Testis (tissue), 3 donors: Measurements from ENCODE around the gene ITPKC. TPM values are rescaled to one million over a fixed set of nuclear protein-coding genes. Genes with fewer than 3 reads are reported as not detected.

Experiments
- DNase-seq: peaks from one replicate; pipeline ENCODE4 v3.0.0-alpha.2; 2019
- H3K27ac ChIP-seq, 2 donors: fragments of 200-600 bp; sonication (generic); one replicate each; pipeline ENCODE4 v1.5.1; 2019
- H3K27me3 ChIP-seq: fragments of 200-600 bp; sonication (generic); one replicate; pipeline ENCODE4 v1.5.1; 2019
- H3K36me3 ChIP-seq: fragments of 200-600 bp; sonication (generic); one replicate; pipeline ENCODE4 v1.5.1; 2017; ENCODE audit warnings: low read depth; ENCODE audit errors: missing control alignments
- H3K4me1 ChIP-seq: fragments of 200-600 bp; sonication (generic); one replicate; pipeline ENCODE4 v1.5.1; 2019
- H3K4me3 ChIP-seq, 2 donors: fragments of 200-600 bp; sonication (generic); one replicate each; pipeline ENCODE4 v1.5.1; 2017 to 2019
- H3K9me3 ChIP-seq: fragments of 200-600 bp; sonication (generic); one replicate; pipeline ENCODE4 v1.5.1; 2017
- CTCF ChIP-seq, 3 experiments: fragments of 450-650 bp in 2 of 3; fragments of 200-600 bp in 1 of 3; sonication (generic) in 1 of 3; IDR thresholded peaks; one replicate each; pipeline ENCODE4 v1.5.1; 2016 to 2019; ENCODE audit warnings: antibody characterized with exemption in 3 of 3, mild to moderate bottlenecking in 2 of 3, moderate library complexity in 1 of 3
- POLR2A ChIP-seq: fragments of 450-650 bp; IDR thresholded peaks from one replicate; pipeline ENCODE4 v1.6.1; 2017; ENCODE audit warnings: antibody characterized with exemption, mild to moderate bottlenecking, moderate library complexity
- WGBS, 2 donors: methylation state at CpG; one replicate each; pipeline ENCODE4 v1.1.5; 2018; 5-methylcytosine and 5-hydroxymethylcytosine counted together
- intact Hi-C: fragments of 100-400 bp; cut with DNase I; formaldehyde crosslinking; loops from one replicate; pipeline ENCODE4 v1.15.1; 2023; ENCODE audit warnings: low total_unique reads
- polyA plus RNA-seq: library from polyadenylated mRNA; stranded (reverse); fragments of 350-450 nt; fragmentation: Illumina TruSeq; extraction: RNeasy Lipid Tissue Mini Kit (QIAGEN cat#74804); gene quantifications from one replicate; pipeline ENCODE4 v1.2.3, GENCODE V29; 2014; ENCODE audit warnings: low read depth, low replicate concordance; ENCODE audit not compliant: insufficient read depth
- total RNA-seq, 2 donors: library from RNA; depleted of rRNA; stranded (reverse); fragments of >200 nt; gene quantifications; one replicate each; pipeline ENCODE4 v1.2.3, GENCODE V29; 2016

The ITPKC gene
- total and polyA plus RNA-seq, 3 donors from 2014 or later = 11.6 to 20.8 (median 19.2) TPM

GRCh38 chr19:40709817-40710216 lies 7.1 kb upstream of the ITPKC start:
- no peak overlapping the region for H3K4me3 ChIP-seq
- TF ChIP-seq CTCF (IDR thresholded peaks at IDR 0.05) = no peak
- no peak for TF ChIP-seq POLR2A
- H3K36me3 ChIP-seq = no peaks in the 10 kb centered on the region
- intact Hi-C loops = no loop called here
- H3K9me3 ChIP-seq = no peaks in the 10 kb centered on the region
- H3K4me1 ChIP-seq = peaks cover 7% of the 10 kb centered on the region
- H3K27me3 ChIP-seq = no peaks in the 10 kb centered on the region
- H3K27ac ChIP-seq = no peak overlapping the region
- WGBS, 2 donors = 88 to 90% methylated on average over 5 of the region's 5 CpGs
- no peak for DNase-seq

- H3K9me3 ChIP-seq = no peaks in the 10 kb centered on the region
- peak overlapping the region; percentile 90 to 98 for H3K27ac ChIP-seq
- 77 to 90% methylated on average over 7 to 11 of the region's 11 CpGs for WGBS, 2 donors
- no peak for TF ChIP-seq CTCF (IDR thresholded peaks at IDR 0.05)
- TF ChIP-seq POLR2A = no peak
- H3K36me3 ChIP-seq = no peaks in the 10 kb centered on the region
- no peak overlapping the region for H3K4me3 ChIP-seq
- peaks cover 23% of the 10 kb centered on the region for H3K4me1 ChIP-seq
- DNase-seq = no peak
- no peaks in the 10 kb centered on the region for H3K27me3 ChIP-seq
- intact Hi-C loops = no loop called here
Measured at GRCh38 chr19:40713939-40714338, 3.0 kb upstream of the ITPKC start.

- H3K27me3 ChIP-seq = no peaks in the 10 kb centered on the region
- intact Hi-C loops = loop anchor here (5.0 kb wide), 1 partner anchor 52 kb away; no protein-coding TSS in a partner anchor
- peak overlapping the region; percentile 90 to 98 for H3K27ac ChIP-seq
- peak overlapping the region; percentile 41 to 73 for H3K4me3 ChIP-seq
- peak in 1 of 3 experiments; percentile 18 for TF ChIP-seq CTCF (IDR thresholded peaks at IDR 0.05)
- TF ChIP-seq POLR2A = no peak
- no peaks in the 10 kb centered on the region for H3K9me3 ChIP-seq
- 1% methylated on average over 31 of the region's 31 CpGs for WGBS, 2 donors
- peaks cover 27% of the 10 kb centered on the region for H3K4me1 ChIP-seq
- DNase-seq = peak; percentile 97
- H3K36me3 ChIP-seq = no peaks in the 10 kb centered on the region
Measured at GRCh38 chr19:40714441-40715299, 2.2 kb upstream of the ITPKC start.

GRCh38 chr19:40716031-40716481 lies 856 bp upstream of the ITPKC start:
- peak overlapping the region; percentile 90 to 98 for H3K27ac ChIP-seq
- peak overlapping the region; percentile 73 to 87 for H3K4me3 ChIP-seq
- DNase-seq = no peak
- WGBS, 2 donors = 1 to 2% methylated on average over 8 of the region's 8 CpGs
- no peaks in the 10 kb centered on the region for H3K36me3 ChIP-seq
- H3K4me1 ChIP-seq = peaks cover 40% of the 10 kb centered on the region
- no peaks in the 10 kb centered on the region for H3K27me3 ChIP-seq
- intact Hi-C loops = loop anchor here (5.0 kb wide), 1 partner anchor 54 kb away; no protein-coding TSS in a partner anchor
- H3K9me3 ChIP-seq = no peaks in the 10 kb centered on the region
- TF ChIP-seq POLR2A (no peak), CTCF (IDR thresholded peaks at IDR 0.05) (no peak)
